Stomach (tissue), 9 donors: Measurements from ENCODE around the gene ZNF423. TPM values are rescaled to one million over a fixed set of nuclear protein-coding genes. Genes with fewer than 3 reads are reported as not detected.
A peak's percentile ranks its signal among the peaks of the same experiment; 100 is the strongest.

Experiments used
- DNase-seq, 2 donors: peaks; one replicate each; pipeline versions ENCODE4 v3.0.0 to v3.0.0-alpha.2; 2013 to 2019
- H3K27ac ChIP-seq, 5 donors: fragments of 200-600 bp in 4 of 5; sonication (generic) in 4 of 5; one replicate each; pipeline ENCODE4 v1.5.1; 2013 to 2019; ENCODE audit warnings: mild to moderate bottlenecking in 1 of 5, moderate library complexity in 1 of 5
- H3K27me3 ChIP-seq, 3 donors: fragments of 200-600 bp; sonication (generic); one replicate each; pipeline ENCODE4 v1.5.1; 2017 to 2019; ENCODE audit warnings: mixed run types in 1 of 3
- H3K36me3 ChIP-seq, 4 donors: fragments of 200-600 bp; sonication (generic); 1 replicate in 3 of 4; 2 replicates in 1 of 4; pipeline ENCODE4 v1.5.1; 2016 to 2019
- H3K4me1 ChIP-seq, 4 donors: fragments of 200-600 bp; sonication (generic); one replicate each; pipeline ENCODE4 v1.5.1; 2016 to 2019
- H3K4me3 ChIP-seq, 4 donors: fragments of 200-600 bp; sonication (generic) in 3 of 4; one replicate each; pipeline ENCODE4 v1.5.1; 2016 to 2019; ENCODE audit warnings: mild to moderate bottlenecking in 1 of 4
- H3K9me3 ChIP-seq, 4 donors: fragments of 200-600 bp; sonication (generic); one replicate each; pipeline ENCODE4 v1.5.1; 2016 to 2019
- CTCF ChIP-seq, 7 experiments: fragments of 450-650 bp in 4 of 7; fragments of 200-600 bp in 3 of 7; sonication (generic) in 3 of 7; IDR thresholded peaks; one replicate each; pipeline ENCODE4 v1.5.1; 2016 to 2019; ENCODE audit warnings: antibody characterized with exemption in 7 of 7, control low read depth in 2 of 7, mild to moderate bottlenecking in 1 of 7
- EP300 ChIP-seq: sonication (generic); formaldehyde crosslinking; IDR thresholded peaks from one replicate; pipeline ENCODE4 v1.6.1; 2017; ENCODE audit warnings: antibody characterized with exemption
- POLR2A ChIP-seq, 4 donors: fragments of 450-650 bp; IDR thresholded peaks; one replicate each; pipeline ENCODE4 v1.6.1; 2016; ENCODE audit warnings: antibody characterized with exemption in 4 of 4, control low read depth in 2 of 4, mild to moderate bottlenecking in 1 of 4, moderate library complexity in 1 of 4
- POLR2AphosphoS5 ChIP-seq, 3 donors: sonication (generic); formaldehyde crosslinking; IDR thresholded peaks; one replicate each; pipeline ENCODE4 v1.6.1; 2016; ENCODE audit warnings: antibody characterized with exemption in 3 of 3
- WGBS, 5 donors: extraction: QIAGEN DNeasy Blood & Tissue Kit in 3 of 5; methylation state at CpG; one replicate each; pipeline versions ENCODE4 v1.1.5 to v1.1.7; 2013 to 2018; 5-methylcytosine and 5-hydroxymethylcytosine counted together
- intact Hi-C: fragments of 100-400 bp; cut with DNase I; formaldehyde crosslinking; loops from one replicate; pipeline ENCODE4 v1.15.1; 2023; ENCODE audit warnings: low total_unique reads
- polyA plus RNA-seq, 3 donors: library from polyadenylated mRNA; stranded (reverse); fragments of 200-250 nt; gene quantifications; one replicate each; pipeline ENCODE4 v1.2.3, GENCODE V29; 2013
- total RNA-seq, 5 donors: library from RNA; depleted of rRNA; stranded (reverse); fragments of >200 nt; gene quantifications; one replicate each; pipeline versions ENCODE4 v1.1.0 to v1.2.3, GENCODE V29; 2014 to 2016
- donor health status: healthy with polysubstance abuse.
- donor health status: Bipolar disorder and iron deficiency.
- donor health status: healthy.

ZNF423 gene
- total and polyA plus RNA-seq, 8 donors: 0.29 to 3.5 (median 1.0) TPM

GRCh38 chr16:49602976-49603310 is 253.0 kb downstream of the ZNF423 start:
- Histone ChIP-seq H3K9me3 (no peaks in the 10 kb centered on the region), H3K27ac (no peak overlapping the region), H3K36me3 (no peaks in the 10 kb centered on the region), H3K27me3 (no peaks in the 10 kb centered on the region), H3K4me1 (no peaks in the 10 kb centered on the region), H3K4me3 (no peak overlapping the region)
- intact Hi-C loops: no loop called here
- DNase-seq: no peak
- TF ChIP-seq EP300 (no peak), POLR2AphosphoS5 (IDR thresholded peaks at IDR 0.05) (no peak), CTCF (IDR thresholded peaks at IDR 0.05) (no peak), POLR2A (IDR thresholded peaks at IDR 0.05) (no peak)
- WGBS, 5 donors: 82 to 94% (median 86%) methylated on average over 9 of the region's 9 CpGs

- Histone ChIP-seq H3K4me1 (no peaks in the 10 kb centered on the region), H3K9me3 (no peaks in the 10 kb centered on the region), H3K36me3 (no peaks in the 10 kb centered on the region), H3K27ac (no peak overlapping the region), H3K27me3 (no peaks in the 10 kb centered on the region), H3K4me3 (no peak overlapping the region)
- DNase-seq: peak in 1 of 2 donors; percentile 11
- 72 to 90% (median 74%) methylated on average over 22 of the region's 22 CpGs for WGBS, 5 donors
- intact Hi-C loops: no loop called here
- TF ChIP-seq EP300: no peak
- no peak for TF ChIP-seq POLR2AphosphoS5 (IDR thresholded peaks at IDR 0.05)
Measured at GRCh38 chr16:49602201-49602975, 253.5 kb downstream of the ZNF423 start.

- Histone ChIP-seq H3K27ac (no peak overlapping the region), H3K4me3 (no peak overlapping the region), H3K27me3 (no peaks in the 10 kb centered on the region), H3K4me1 (peaks cover 0 to 7% (median 4%) of the 10 kb centered on the region in 4 donors), H3K9me3 (no peaks in the 10 kb centered on the region), H3K36me3 (no peaks in the 10 kb centered on the region)
- intact Hi-C loops: no loop called here
- TF ChIP-seq POLR2A (IDR thresholded peaks at IDR 0.05) (no peak), POLR2AphosphoS5 (IDR thresholded peaks at IDR 0.05) (no peak), EP300 (no peak), CTCF (IDR thresholded peaks at IDR 0.05) (no peak)
- peak in 1 of 2 donors; percentile 16 for DNase-seq
- 64 to 85% (median 75%) methylated on average over 4 to 6 of the region's 6 CpGs for WGBS, 5 donors
Measured at GRCh38 chr16:49601576-49601975, 254.3 kb downstream of the ZNF423 start.

- Histone ChIP-seq H3K4me3 (no peak overlapping the region), H3K4me1 (peaks cover 0 to 10% (median 8%) of the 10 kb centered on the region in 4 donors), H3K9me3 (no peaks in the 10 kb centered on the region), H3K27ac (no peak overlapping the region), H3K27me3 (no peaks in the 10 kb centered on the region), H3K36me3 (no peaks in the 10 kb centered on the region)
- no peak for TF ChIP-seq EP300
- TF ChIP-seq POLR2AphosphoS5 (IDR thresholded peaks at IDR 0.05): no peak
- no peak for TF ChIP-seq CTCF (IDR thresholded peaks at IDR 0.05)
- no peak for TF ChIP-seq POLR2A (IDR thresholded peaks at IDR 0.05)
- no peak for DNase-seq
- intact Hi-C loops: no loop called here
- WGBS, 5 donors: 88 to 95% (median 93%) methylated on average over 8 of the region's 8 CpGs
Measured at GRCh38 chr16:49600976-49601375, 254.9 kb downstream of the ZNF423 start.

- TF ChIP-seq CTCF (IDR thresholded peaks at IDR 0.05) (no peak), POLR2A (IDR thresholded peaks at IDR 0.05) (no peak)
- no peaks in the 10 kb centered on the region for H3K36me3 ChIP-seq
- H3K27me3 ChIP-seq: no peaks in the 10 kb centered on the region
- H3K9me3 ChIP-seq: no peaks in the 10 kb centered on the region
- peaks cover 0 to 11% (median 8%) of the 10 kb centered on the region in 4 donors for H3K4me1 ChIP-seq
- 89 to 93% (median 91%) methylated on average over 23 of the region's 23 CpGs for WGBS, 5 donors
- peak in 1 of 2 donors; percentile 10 for DNase-seq
- no peak overlapping the region for H3K27ac ChIP-seq
- H3K4me3 ChIP-seq: no peak overlapping the region
- intact Hi-C loops: no loop called here
Measured at GRCh38 chr16:49600536-49600935, 255.4 kb downstream of the ZNF423 start.
